OCI-LY1 (cell line): Measurements from ENCODE around the gene VPS29.

Source experiments
- H2AFZ ChIP-seq: fragments of 200-600 bp; sonication (generic), shearing (Covaris generic); 2 replicates; pipeline ENCODE4 v1.6.0; 2014; ENCODE audit warnings: antibody characterized with exemption, mild to moderate bottlenecking, low read length
- H3F3A ChIP-seq: fragments of 200-600 bp; sonication (generic), shearing (Covaris generic); 2 replicates; pipeline ENCODE4 v1.6.0; 2014; ENCODE audit warnings: mild to moderate bottlenecking, antibody characterized with exemption, low read length, moderate library complexity; ENCODE audit not compliant: insufficient read depth
- H3K27ac ChIP-seq: fragments of 200-600 bp; sonication (generic); 2 replicates; pipeline ENCODE4 v1.5.1; 2014; ENCODE audit warnings: low read length, mixed run types, mild to moderate bottlenecking, low read depth; ENCODE audit not compliant: poor library complexity, severe bottlenecking
- H3K27me3 ChIP-seq: fragments of 200-600 bp; sonication (generic); 2 replicates; pipeline ENCODE4 v1.6.0; 2014; ENCODE audit warnings: antibody characterized with exemption, mild to moderate bottlenecking, low read length, moderate library complexity; ENCODE audit not compliant: insufficient read depth
- H3K36me3 ChIP-seq: fragments of 200-600 bp; sonication (generic); 2 replicates; pipeline ENCODE4 v1.6.1; 2014; ENCODE audit warnings: mild to moderate bottlenecking, antibody characterized with exemption, low read length, moderate library complexity, mixed read lengths; ENCODE audit not compliant: insufficient read depth
- H3K4me1 ChIP-seq: fragments of 200-600 bp; sonication (generic); 2 replicates; pipeline ENCODE4 v1.5.1; 2014; ENCODE audit warnings: mild to moderate bottlenecking, low read length, moderate library complexity; ENCODE audit not compliant: insufficient read depth, severe bottlenecking
- H3K4me2 ChIP-seq: fragments of 200-600 bp; sonication (generic), shearing (Covaris generic); 2 replicates; pipeline ENCODE4 v1.6.1; 2014; ENCODE audit warnings: low read length
- H3K4me3 ChIP-seq: fragments of 200-600 bp; sonication (generic); 2 replicates; pipeline ENCODE4 v1.5.1; 2014; ENCODE audit warnings: low read length, low read depth, mild to moderate bottlenecking, mixed read lengths; ENCODE audit not compliant: poor library complexity, severe bottlenecking
- H3K79me2 ChIP-seq: fragments of 200-600 bp; shearing (Covaris generic); 2 replicates; pipeline ENCODE4 v1.6.1; 2016; ENCODE audit warnings: mixed run types, low read length, mixed read lengths; ENCODE audit not compliant: insufficient read depth
- H3K9ac ChIP-seq: fragments of 200-600 bp; sonication (generic), shearing (Covaris generic); 2 replicates; pipeline ENCODE4 v1.6.1; 2014; ENCODE audit warnings: mild to moderate bottlenecking, low read length, mixed read lengths
- H3K9me2 ChIP-seq: fragments of 200-600 bp; sonication (generic), shearing (Covaris generic); 2 replicates; pipeline ENCODE4 v1.6.1; 2014; ENCODE audit warnings: low read depth, mild to moderate bottlenecking, low read length, mixed read lengths
- H3K9me3 ChIP-seq: fragments of 200-600 bp; shearing (Covaris generic); 2 replicates; pipeline ENCODE4 v1.6.1; 2014; ENCODE audit warnings: low read length, mixed read lengths
- H4K20me1 ChIP-seq: fragments of 200-600 bp; sonication (generic), shearing (Covaris generic); 2 replicates; pipeline ENCODE4 v1.6.0; 2016; ENCODE audit warnings: mild to moderate bottlenecking, low read length; ENCODE audit not compliant: insufficient read depth
- EZH2 ChIP-seq: fragments of 200-600 bp; sonication (generic), shearing (Covaris generic); IDR thresholded peaks from 2 replicates; pipeline ENCODE4 v1.8.0; 2017; ENCODE audit warnings: borderline replicate concordance, mixed run types, mild to moderate bottlenecking, antibody characterized with exemption, low read length, moderate library complexity, mixed read lengths
- TF ChIP-seq, protein P1 (sequence below): fragments of 200-600 bp; sonication (generic), shearing (Covaris generic); IDR thresholded peaks from 2 replicates; pipeline ENCODE4 v1.5.1; 2017; ENCODE audit warnings: mild to moderate bottlenecking, antibody characterized with exemption, low read length, moderate library complexity, mixed read lengths

Gene VPS29

DNA sequence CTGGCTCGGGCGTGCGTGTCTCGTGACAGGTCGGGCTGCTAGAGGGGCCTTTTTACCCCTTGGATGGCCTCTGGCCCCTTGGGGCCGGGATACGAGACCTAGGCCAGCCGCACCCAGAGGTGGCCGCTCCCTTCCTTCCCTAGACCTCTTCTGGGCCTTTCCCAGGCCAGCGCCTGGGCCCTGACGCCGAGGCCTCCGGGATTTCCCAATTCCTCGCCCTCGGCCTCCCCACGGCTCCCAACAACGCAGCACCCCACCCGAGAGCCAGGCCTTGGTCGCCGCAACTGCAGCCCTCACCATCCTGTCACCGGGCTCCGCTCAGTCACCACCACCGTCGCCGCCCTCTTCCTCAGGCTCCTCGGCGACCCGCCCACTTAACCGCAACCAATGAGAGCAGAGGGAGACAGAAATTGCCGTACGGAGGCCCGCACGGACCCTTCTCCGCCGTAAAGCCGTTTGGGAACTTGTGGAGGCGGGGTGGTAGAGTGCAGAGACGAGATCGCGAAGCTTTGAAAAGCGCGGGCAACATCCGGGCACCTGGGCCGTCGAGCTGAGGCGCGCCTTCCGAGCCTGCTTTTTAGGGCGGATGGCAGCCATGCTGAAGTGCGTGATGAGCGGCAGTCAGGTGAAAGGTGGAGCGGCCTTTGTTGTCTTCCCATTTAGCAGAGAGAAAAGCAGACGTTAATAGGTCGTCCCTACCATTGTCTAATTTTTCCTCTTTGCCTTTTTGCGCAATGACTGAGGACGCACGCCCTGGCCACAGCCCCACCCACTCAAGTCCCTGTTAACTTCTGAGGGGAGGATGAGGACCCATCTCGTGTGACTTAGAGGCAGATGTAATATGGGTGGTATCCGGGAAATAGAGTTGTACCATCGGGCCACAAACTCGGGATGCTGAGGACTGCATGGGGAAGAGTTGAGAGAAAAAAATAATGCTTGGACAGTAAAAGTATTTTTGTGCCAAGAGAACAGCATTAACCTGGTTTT lies at the start of gene VPS29, which contains the start of gene RAD9B:
VPS29 (minus strand) TSS at position 360 of the 987 bp plus-strand sequence; CDS start at position 300, 60 bp downstream.
RAD9B (plus strand) TSS at position 580 of the 987 bp plus-strand sequence; CDS start at position 587, 7 bp downstream.
- Histone ChIP-seq H3F3A (no peaks in the 10 kb centered on the region), H3K9me3 (no peaks in the 10 kb centered on the region), H3K27me3 (no peaks in the 10 kb centered on the region), H3K27ac (peak within 1 kb of the TSS; percentile 72), H3K4me1 (peaks cover 27% of the 10 kb centered on the region), H3K4me3 (peak within 1 kb of the TSS; percentile 100), H3K36me3 (peaks cover 6% of the 10 kb centered on the region; the same call in 1 of the 2 replicates), H4K20me1 (no peaks in the 10 kb centered on the region), H3K79me2 (peaks cover 36% of the 10 kb centered on the region), H3K9me2 (no peaks in the 10 kb centered on the region), H3K4me2 (peak within 1 kb of the TSS; percentile 86), H2AFZ (peak within 1 kb of the TSS; percentile 51), H3K9ac (peak within 1 kb of the TSS; percentile 99)
- TF ChIP-seq, protein P1, sequence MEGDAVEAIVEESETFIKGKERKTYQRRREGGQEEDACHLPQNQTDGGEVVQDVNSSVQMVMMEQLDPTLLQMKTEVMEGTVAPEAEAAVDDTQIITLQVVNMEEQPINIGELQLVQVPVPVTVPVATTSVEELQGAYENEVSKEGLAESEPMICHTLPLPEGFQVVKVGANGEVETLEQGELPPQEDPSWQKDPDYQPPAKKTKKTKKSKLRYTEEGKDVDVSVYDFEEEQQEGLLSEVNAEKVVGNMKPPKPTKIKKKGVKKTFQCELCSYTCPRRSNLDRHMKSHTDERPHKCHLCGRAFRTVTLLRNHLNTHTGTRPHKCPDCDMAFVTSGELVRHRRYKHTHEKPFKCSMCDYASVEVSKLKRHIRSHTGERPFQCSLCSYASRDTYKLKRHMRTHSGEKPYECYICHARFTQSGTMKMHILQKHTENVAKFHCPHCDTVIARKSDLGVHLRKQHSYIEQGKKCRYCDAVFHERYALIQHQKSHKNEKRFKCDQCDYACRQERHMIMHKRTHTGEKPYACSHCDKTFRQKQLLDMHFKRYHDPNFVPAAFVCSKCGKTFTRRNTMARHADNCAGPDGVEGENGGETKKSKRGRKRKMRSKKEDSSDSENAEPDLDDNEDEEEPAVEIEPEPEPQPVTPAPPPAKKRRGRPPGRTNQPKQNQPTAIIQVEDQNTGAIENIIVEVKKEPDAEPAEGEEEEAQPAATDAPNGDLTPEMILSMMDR = no peak
- no peak for TF ChIP-seq EZH2

DNA sequence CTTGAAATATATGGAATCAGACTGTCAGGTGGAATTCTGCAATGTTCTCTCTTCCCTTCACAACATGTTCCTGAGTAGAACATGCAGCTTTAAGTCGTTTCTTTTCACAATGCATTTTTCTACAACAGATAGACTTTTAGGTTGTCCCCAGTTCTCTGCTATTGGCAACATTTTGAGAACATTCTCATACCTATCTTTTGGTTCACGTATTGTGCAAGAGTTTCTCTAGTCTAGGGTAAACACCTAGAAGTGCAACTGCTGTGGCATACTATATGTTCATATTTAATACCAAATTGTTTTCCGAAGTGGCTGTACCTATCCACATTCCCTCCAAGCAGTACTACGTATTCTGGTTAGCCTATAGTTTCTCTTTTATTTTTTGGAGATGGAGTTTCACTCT lies 49.1 kb upstream of the VPS29 start:
- no peak overlapping the region for H3K4me3 ChIP-seq
- peaks cover 33% of the 10 kb centered on the region for H3K79me2 ChIP-seq
- H3K27me3 ChIP-seq = no peaks in the 10 kb centered on the region
- no peak overlapping the region for H3K27ac ChIP-seq
- H3K9me2 ChIP-seq = no peaks in the 10 kb centered on the region
- no peaks in the 10 kb centered on the region for H4K20me1 ChIP-seq
- H3K9ac ChIP-seq = no peak overlapping the region
- peaks cover 10% of the 10 kb centered on the region for H3K4me1 ChIP-seq
- H3K9me3 ChIP-seq = no peaks in the 10 kb centered on the region
- H2AFZ ChIP-seq = no peak overlapping the region
- no peak overlapping the region for H3K4me2 ChIP-seq
- peaks cover 48% of the 10 kb centered on the region for H3K36me3 ChIP-seq
- TF ChIP-seq, protein P1 = no peak
- TF ChIP-seq EZH2 = no peak
- no peaks in the 10 kb centered on the region for H3F3A ChIP-seq

DNA sequence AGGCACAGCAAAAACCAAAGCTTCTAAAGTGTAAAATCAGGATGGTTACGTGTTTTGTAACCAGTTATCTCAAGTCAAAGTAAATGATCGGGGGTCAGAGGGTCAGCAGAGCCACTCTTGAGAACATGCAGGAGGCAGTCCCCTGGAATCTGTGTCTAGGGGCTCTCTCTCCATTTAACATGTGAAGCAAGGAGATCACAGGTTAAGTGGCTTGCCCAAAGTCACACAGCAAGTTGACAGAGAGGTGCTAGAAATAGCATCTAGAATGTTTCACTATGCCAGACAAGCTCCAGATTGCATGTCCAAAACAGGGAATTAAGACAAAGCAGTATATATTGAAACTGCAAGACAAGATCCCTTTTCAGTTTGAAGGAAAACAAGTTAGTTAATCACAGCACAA lies 47.8 kb upstream of the VPS29 start:
- Histone ChIP-seq H2AFZ (no peak overlapping the region), H4K20me1 (no peaks in the 10 kb centered on the region), H3K4me2 (no peak overlapping the region), H3K79me2 (peaks cover 20% of the 10 kb centered on the region), H3F3A (no peaks in the 10 kb centered on the region), H3K27ac (no peak overlapping the region), H3K9me3 (no peaks in the 10 kb centered on the region), H3K27me3 (no peaks in the 10 kb centered on the region), H3K9ac (no peak overlapping the region), H3K9me2 (no peaks in the 10 kb centered on the region), H3K4me1 (peaks cover 3% of the 10 kb centered on the region), H3K36me3 (peaks cover 55% of the 10 kb centered on the region), H3K4me3 (no peak overlapping the region)
- TF ChIP-seq, protein P1 = no peak
